ENCODE data around the gene EPHB1.

DNA sequence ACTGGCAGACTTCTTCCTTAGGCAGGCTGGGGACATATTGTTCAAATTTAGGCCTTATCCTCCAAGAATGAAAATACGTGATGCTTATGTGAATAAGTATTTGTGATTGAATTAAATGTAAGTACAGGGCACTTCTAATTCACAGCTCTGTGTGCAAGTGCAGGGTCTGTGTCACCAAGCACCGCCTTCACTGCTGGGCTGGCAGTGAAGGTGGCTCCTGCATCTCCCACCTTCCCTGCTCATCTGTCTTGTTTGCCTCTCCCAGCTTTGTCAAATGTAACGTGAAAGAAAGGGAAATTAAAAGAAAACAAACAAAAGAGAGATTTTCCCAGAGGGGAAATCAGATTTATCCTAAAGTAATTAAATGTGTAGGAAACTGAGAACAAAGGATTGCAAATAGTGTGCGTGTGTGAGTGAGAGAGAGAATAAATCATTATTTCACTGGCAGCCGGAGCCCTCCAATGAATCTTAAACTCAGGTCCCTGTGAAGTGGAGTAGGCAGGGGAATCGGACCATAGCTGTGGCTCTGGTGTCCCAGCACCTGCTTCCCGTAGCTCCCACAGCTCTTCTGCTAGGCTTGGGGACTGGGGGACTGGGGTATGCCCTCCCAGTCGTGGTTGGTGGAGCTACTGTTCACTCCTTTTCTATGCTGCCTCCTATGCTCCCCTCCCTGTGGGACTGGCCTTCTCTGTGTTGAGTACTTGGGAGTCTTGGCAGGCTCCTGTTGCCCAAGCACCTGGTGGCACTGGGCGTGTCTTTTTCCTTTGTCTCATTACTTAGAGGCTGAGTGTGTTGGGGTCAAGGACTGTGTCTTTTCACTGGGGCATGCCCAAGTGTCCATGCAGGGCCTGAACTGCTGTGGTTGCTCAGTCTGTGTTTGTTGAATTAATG, 222.2 kb downstream of the EPHB1 start:
- no peak for TF ChIP-seq EZH2 (IDR thresholded peaks at IDR 0.05; ENCODE audit: insufficient read depth, poor library complexity, severe bottlenecking)
- no peak for TF ChIP-seq EZH2phosphoT487 (IDR thresholded peaks at IDR 0.05; ENCODE audit: insufficient read depth, low read depth)
